Measurements from ENCODE around the gene COG3.
A peak's percentile ranks its signal among the peaks of the same experiment; 100 is the strongest.

The COG3 gene

GRCh38 chr13:45521297-45521696 lies 56.6 kb downstream of the COG3 start:
- H3K9me3 ChIP-seq (ENCODE audit: low read depth, low read length), result peaks cover 6% of the 10 kb centered on the region; the same call in 1 of the 2 replicates
- DNase-seq (ENCODE audit: low read depth, low spot score), result no peak
- H3K4me3 ChIP-seq, result no peak overlapping the region
- no peak overlapping the region for H3K9ac ChIP-seq (ENCODE audit: insufficient read length)
- H3K36me3 ChIP-seq (ENCODE audit: insufficient read depth, low read length), result peaks cover 53% of the 10 kb centered on the region
- no peak for TF ChIP-seq EZH2 (IDR thresholded peaks at IDR 0.05)
- no peak for TF ChIP-seq FOXP2 (optimal IDR thresholded peaks at IDR 0.05; ENCODE audit: control extremely low read depth, extremely low read length, insufficient read depth)
- no peak for TF ChIP-seq POLR2AphosphoS5 (IDR thresholded peaks at IDR 0.05; ENCODE audit: borderline replicate concordance, low read depth, low read length)
- peak overlapping the region; percentile 96 for H3K27ac ChIP-seq

GRCh38 chr13:45522571-45522970 lies 57.8 kb downstream of the COG3 start:
- Histone ChIP-seq H3K9ac (ENCODE audit: insufficient read length) (peak overlapping the region; percentile 66), H3K36me3 (ENCODE audit: insufficient read depth, low read length) (peaks cover 48% of the 10 kb centered on the region), H3K27ac (peak overlapping the region; percentile 96), H3K9me3 (ENCODE audit: low read depth, low read length) (peaks cover 6% of the 10 kb centered on the region; the same call in 1 of the 2 replicates), H3K4me3 (peak overlapping the region; percentile 32)
- peak; percentile 86 for DNase-seq (ENCODE audit: low read depth, low spot score)
- TF ChIP-seq FOXP2 (optimal IDR thresholded peaks at IDR 0.05; ENCODE audit: control extremely low read depth, extremely low read length, insufficient read depth) (no peak), EZH2 (IDR thresholded peaks at IDR 0.05) (no peak), POLR2AphosphoS5 (IDR thresholded peaks at IDR 0.05; ENCODE audit: borderline replicate concordance, low read depth, low read length) (no peak; the same call in 1 of the 2 replicates)

- Histone ChIP-seq H3K36me3 (ENCODE audit: insufficient read depth, low read length) (peaks cover 61% of the 10 kb centered on the region), H3K27ac (no peak overlapping the region)
Observed at GRCh38 chr13:45527699-45528462, 63.1 kb downstream of the COG3 start.

GRCh38 chr13:45529758-45530157 lies 65.0 kb downstream of the COG3 start:
- TF ChIP-seq POLR2AphosphoS5 (IDR thresholded peaks at IDR 0.05; ENCODE audit: borderline replicate concordance, low read depth, low read length) (no peak), EZH2 (IDR thresholded peaks at IDR 0.05) (no peak), FOXP2 (optimal IDR thresholded peaks at IDR 0.05; ENCODE audit: control extremely low read depth, extremely low read length, insufficient read depth) (no peak)
- DNase-seq (ENCODE audit: low read depth, low spot score), result no peak
- H3K4me3 ChIP-seq, result no peak overlapping the region
- H3K36me3 ChIP-seq (ENCODE audit: insufficient read depth, low read length), result peaks cover 71% of the 10 kb centered on the region
- no peaks in the 10 kb centered on the region for H3K9me3 ChIP-seq (ENCODE audit: low read depth, low read length)
- no peak overlapping the region for H3K27ac ChIP-seq
- no peak overlapping the region for H3K9ac ChIP-seq (ENCODE audit: insufficient read length)

More at GRCh38 chr13:45527699-45528462, 63.1 kb downstream of the COG3 start:
- no peak for DNase-seq (ENCODE audit: low read depth, low spot score)
- Histone ChIP-seq H3K4me3 (no peak overlapping the region), H3K9me3 (ENCODE audit: low read depth, low read length) (no peaks in the 10 kb centered on the region), H3K9ac (ENCODE audit: insufficient read length) (no peak overlapping the region)
- no peak for TF ChIP-seq POLR2AphosphoS5 (IDR thresholded peaks at IDR 0.05; ENCODE audit: borderline replicate concordance, low read depth, low read length)
- no peak for TF ChIP-seq EZH2 (IDR thresholded peaks at IDR 0.05)
- TF ChIP-seq FOXP2 (optimal IDR thresholded peaks at IDR 0.05; ENCODE audit: control extremely low read depth, extremely low read length, insufficient read depth), result no peak

GRCh38 chr13:45534604-45535003 lies 69.9 kb downstream of the COG3 start:
- DNase-seq (ENCODE audit: low read depth, low spot score), result no peak
- no peak overlapping the region for H3K4me3 ChIP-seq
- 0 out of 2 replicates have a peak overlapping the region, but pooled peaks have one; percentile 4 for H3K27ac ChIP-seq
- H3K9me3 ChIP-seq (ENCODE audit: low read depth, low read length), result no peaks in the 10 kb centered on the region
- no peak overlapping the region for H3K9ac ChIP-seq (ENCODE audit: insufficient read length)
- H3K36me3 ChIP-seq (ENCODE audit: insufficient read depth, low read length), result peaks cover 56% of the 10 kb centered on the region
- TF ChIP-seq POLR2AphosphoS5 (IDR thresholded peaks at IDR 0.05; ENCODE audit: borderline replicate concordance, low read depth, low read length), result no peak
- TF ChIP-seq EZH2 (IDR thresholded peaks at IDR 0.05), result no peak
- no peak for TF ChIP-seq FOXP2 (optimal IDR thresholded peaks at IDR 0.05; ENCODE audit: control extremely low read depth, extremely low read length, insufficient read depth)

GRCh38 chr13:45536224-45536623 lies 71.5 kb downstream of the COG3 start:
- Histone ChIP-seq H3K27ac (no peak overlapping the region), H3K9ac (ENCODE audit: insufficient read length) (no peak overlapping the region), H3K9me3 (ENCODE audit: low read depth, low read length) (no peaks in the 10 kb centered on the region), H3K36me3 (ENCODE audit: insufficient read depth, low read length) (peaks cover 39% of the 10 kb centered on the region), H3K4me3 (no peak overlapping the region)
- no peak for DNase-seq (ENCODE audit: low read depth, low spot score)
- TF ChIP-seq FOXP2 (optimal IDR thresholded peaks at IDR 0.05; ENCODE audit: control extremely low read depth, extremely low read length, insufficient read depth) (no peak), EZH2 (IDR thresholded peaks at IDR 0.05) (no peak), POLR2AphosphoS5 (IDR thresholded peaks at IDR 0.05; ENCODE audit: borderline replicate concordance, low read depth, low read length) (no peak)

- DNase-seq (ENCODE audit: low read depth, low spot score), result no peak
- Histone ChIP-seq H3K36me3 (ENCODE audit: insufficient read depth, low read length) (peaks cover 31% of the 10 kb centered on the region), H3K9ac (ENCODE audit: insufficient read length) (no peak overlapping the region), H3K9me3 (ENCODE audit: low read depth, low read length) (no peaks in the 10 kb centered on the region), H3K4me3 (no peak overlapping the region), H3K27ac (no peak overlapping the region)
- TF ChIP-seq EZH2 (IDR thresholded peaks at IDR 0.05) (no peak), FOXP2 (optimal IDR thresholded peaks at IDR 0.05; ENCODE audit: control extremely low read depth, extremely low read length, insufficient read depth) (no peak), POLR2AphosphoS5 (IDR thresholded peaks at IDR 0.05; ENCODE audit: borderline replicate concordance, low read depth, low read length) (no peak)
Observed at GRCh38 chr13:45537516-45537915, 72.8 kb downstream of the COG3 start.

GRCh38 chr13:45538382-45538781 lies 73.6 kb downstream of the COG3 start:
- Histone ChIP-seq H3K9ac (ENCODE audit: insufficient read length) (no peak overlapping the region), H3K27ac (no peak overlapping the region), H3K9me3 (ENCODE audit: low read depth, low read length) (no peaks in the 10 kb centered on the region), H3K4me3 (no peak overlapping the region), H3K36me3 (ENCODE audit: insufficient read depth, low read length) (peaks cover 31% of the 10 kb centered on the region)
- TF ChIP-seq FOXP2 (optimal IDR thresholded peaks at IDR 0.05; ENCODE audit: control extremely low read depth, extremely low read length, insufficient read depth) (no peak), EZH2 (IDR thresholded peaks at IDR 0.05) (no peak), POLR2AphosphoS5 (IDR thresholded peaks at IDR 0.05; ENCODE audit: borderline replicate concordance, low read depth, low read length) (no peak)
- no peak for DNase-seq (ENCODE audit: low read depth, low spot score)

Measured in SK-N-MC (cell line).